ENCODE measurements around the gene HSD3B1. TPM values are rescaled to one million over a fixed set of nuclear protein-coding genes. Genes with fewer than 3 reads are reported as not detected.

The HSD3B1 gene
- total and polyA plus RNA-seq, 2 experiments from 2014 or later, result 44.8 to 62.4 TPM

DNA sequence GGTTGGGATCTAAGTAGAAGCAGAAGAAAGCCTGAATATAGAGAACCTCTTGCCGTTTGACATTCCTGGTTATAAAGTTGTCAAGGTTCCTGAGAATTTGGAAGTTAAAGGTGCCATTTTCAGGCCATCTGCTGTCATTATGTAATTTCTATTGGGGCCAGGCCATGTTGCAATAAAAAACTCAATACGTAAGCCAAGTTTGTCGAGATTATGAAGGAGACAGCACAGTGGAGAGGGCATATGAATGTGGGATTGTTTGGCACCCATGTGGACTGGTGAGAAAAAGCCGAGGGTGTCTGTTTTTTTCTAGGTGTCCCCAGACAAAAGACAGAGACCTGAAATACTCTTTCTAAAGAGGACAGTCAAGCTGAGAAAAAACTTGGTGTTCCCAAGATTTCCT, 18.8 kb upstream of the HSD3B1 start:
- no peaks in the 10 kb centered on the region for H3K36me3 ChIP-seq (replicated peaks; ENCODE audit: insufficient read depth, low read depth)
- no peaks in the 10 kb centered on the region for H3K9me3 ChIP-seq (ENCODE audit: low read depth)
- no peak overlapping the region for H3K27ac ChIP-seq
- H3K79me2 ChIP-seq, result no peaks in the 10 kb centered on the region
- no peaks in the 10 kb centered on the region for H3K27me3 ChIP-seq
- H3K4me2 ChIP-seq, result no peak overlapping the region
- H3K4me3 ChIP-seq, result no peak overlapping the region
- no peaks in the 10 kb centered on the region for H3K9me2 ChIP-seq (replicated peaks; ENCODE audit: insufficient read depth)
- no peaks in the 10 kb centered on the region for H4K20me1 ChIP-seq (ENCODE audit: insufficient read depth, poor library complexity, severe bottlenecking)
- no peak overlapping the region for H2AFZ ChIP-seq
- DNase-seq (ENCODE audit: low spot score), result no peak
- 82% methylated on average over 4 of the region's 4 CpGs for WGBS (ENCODE audit: low lambda C conversion rate, missing lambda C conversion rate)
- H3K4me1 ChIP-seq (ENCODE audit: insufficient read depth), result peaks cover 12% of the 10 kb centered on the region
- TF ChIP-seq, protein P1, sequence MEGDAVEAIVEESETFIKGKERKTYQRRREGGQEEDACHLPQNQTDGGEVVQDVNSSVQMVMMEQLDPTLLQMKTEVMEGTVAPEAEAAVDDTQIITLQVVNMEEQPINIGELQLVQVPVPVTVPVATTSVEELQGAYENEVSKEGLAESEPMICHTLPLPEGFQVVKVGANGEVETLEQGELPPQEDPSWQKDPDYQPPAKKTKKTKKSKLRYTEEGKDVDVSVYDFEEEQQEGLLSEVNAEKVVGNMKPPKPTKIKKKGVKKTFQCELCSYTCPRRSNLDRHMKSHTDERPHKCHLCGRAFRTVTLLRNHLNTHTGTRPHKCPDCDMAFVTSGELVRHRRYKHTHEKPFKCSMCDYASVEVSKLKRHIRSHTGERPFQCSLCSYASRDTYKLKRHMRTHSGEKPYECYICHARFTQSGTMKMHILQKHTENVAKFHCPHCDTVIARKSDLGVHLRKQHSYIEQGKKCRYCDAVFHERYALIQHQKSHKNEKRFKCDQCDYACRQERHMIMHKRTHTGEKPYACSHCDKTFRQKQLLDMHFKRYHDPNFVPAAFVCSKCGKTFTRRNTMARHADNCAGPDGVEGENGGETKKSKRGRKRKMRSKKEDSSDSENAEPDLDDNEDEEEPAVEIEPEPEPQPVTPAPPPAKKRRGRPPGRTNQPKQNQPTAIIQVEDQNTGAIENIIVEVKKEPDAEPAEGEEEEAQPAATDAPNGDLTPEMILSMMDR (IDR thresholded peaks at IDR 0.05; ENCODE audit: poor library complexity), result no peak
- no peak for TF ChIP-seq EZH2phosphoT487 (IDR thresholded peaks at IDR 0.05; ENCODE audit: low read depth, severe bottlenecking, unreplicated experiment)
- no peak for TF ChIP-seq EZH2 (IDR thresholded peaks at IDR 0.05; ENCODE audit: borderline replicate concordance)

DNA sequence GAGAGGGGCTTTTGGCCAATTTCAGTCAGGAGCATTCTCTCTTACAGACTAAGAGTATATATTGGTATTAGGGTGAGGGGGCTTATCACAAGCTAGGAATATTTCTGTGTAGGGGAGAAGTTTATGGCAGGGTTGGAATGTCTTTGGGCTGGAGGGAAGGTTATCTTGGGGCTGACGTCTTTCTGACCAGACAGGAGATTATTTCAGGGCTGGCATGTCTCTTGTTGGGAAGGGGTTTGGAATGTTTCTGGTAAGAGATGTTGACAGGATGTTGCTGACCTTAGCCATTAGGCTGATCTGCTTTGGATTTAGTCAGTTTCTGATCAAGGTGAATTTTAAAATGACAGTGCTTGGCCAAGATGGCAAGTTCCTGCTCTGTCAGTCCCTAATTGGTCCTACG, 17.8 kb upstream of the HSD3B1 start:
- 36% methylated on average over 2 of the region's 2 CpGs for WGBS (ENCODE audit: low lambda C conversion rate, missing lambda C conversion rate)
- H3K4me3 ChIP-seq, result no peak overlapping the region

DNA sequence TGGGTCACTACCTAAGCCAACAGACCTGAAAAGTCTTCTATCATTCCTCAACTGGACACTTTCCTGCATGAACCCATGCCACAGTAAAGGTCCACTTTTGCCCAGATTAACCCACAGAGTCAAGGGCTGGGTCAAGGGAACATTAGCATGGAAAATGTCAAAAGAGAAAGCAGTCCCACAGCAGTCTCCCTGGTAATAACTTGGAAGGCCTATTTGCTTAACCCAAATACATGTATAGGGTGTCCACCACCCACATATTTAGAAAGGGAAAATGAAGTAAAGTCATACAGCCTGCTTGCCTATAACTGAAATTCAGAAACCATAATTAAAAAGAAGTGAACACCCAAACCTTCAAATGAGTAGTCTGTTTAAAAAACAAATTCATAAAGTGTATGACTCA, 16.1 kb upstream of the HSD3B1 start:
- H3K27me3 ChIP-seq, result no peaks in the 10 kb centered on the region
- H3K4me3 ChIP-seq, result no peak overlapping the region
- no peaks in the 10 kb centered on the region for H3K79me2 ChIP-seq
- H3K4me1 ChIP-seq (ENCODE audit: insufficient read depth), result no peaks in the 10 kb centered on the region
- TF ChIP-seq, protein P1 (IDR thresholded peaks at IDR 0.05; ENCODE audit: poor library complexity), result no peak
- no peak for TF ChIP-seq EZH2phosphoT487 (IDR thresholded peaks at IDR 0.05; ENCODE audit: low read depth, severe bottlenecking, unreplicated experiment)
- TF ChIP-seq EZH2 (IDR thresholded peaks at IDR 0.05; ENCODE audit: borderline replicate concordance), result no peak
- H3K4me2 ChIP-seq, result no peak overlapping the region
- no peaks in the 10 kb centered on the region for H3K9me2 ChIP-seq (replicated peaks; ENCODE audit: insufficient read depth)
- H3K36me3 ChIP-seq (replicated peaks; ENCODE audit: insufficient read depth, low read depth), result no peaks in the 10 kb centered on the region
- H2AFZ ChIP-seq, result no peak overlapping the region
- H3K9me3 ChIP-seq (ENCODE audit: low read depth), result no peaks in the 10 kb centered on the region
- DNase-seq (ENCODE audit: low spot score), result no peak
- no peaks in the 10 kb centered on the region for H4K20me1 ChIP-seq (ENCODE audit: insufficient read depth, poor library complexity, severe bottlenecking)
- H3K27ac ChIP-seq, result no peak overlapping the region

More for the DNA sequence above, 17.8 kb upstream of the HSD3B1 start:
- H3K4me2 ChIP-seq, result no peak overlapping the region
- DNase-seq (ENCODE audit: low spot score), result no peak
- no peaks in the 10 kb centered on the region for H3K79me2 ChIP-seq
- no peaks in the 10 kb centered on the region for H3K27me3 ChIP-seq
- no peaks in the 10 kb centered on the region for H3K9me3 ChIP-seq (ENCODE audit: low read depth)
- no peak overlapping the region for H3K27ac ChIP-seq
- no peaks in the 10 kb centered on the region for H4K20me1 ChIP-seq (ENCODE audit: insufficient read depth, poor library complexity, severe bottlenecking)
- peaks cover 2% of the 10 kb centered on the region for H3K4me1 ChIP-seq (ENCODE audit: insufficient read depth)
- no peak overlapping the region for H2AFZ ChIP-seq
- TF ChIP-seq EZH2phosphoT487 (IDR thresholded peaks at IDR 0.05; ENCODE audit: low read depth, severe bottlenecking, unreplicated experiment), result no peak
- TF ChIP-seq EZH2 (IDR thresholded peaks at IDR 0.05; ENCODE audit: borderline replicate concordance), result no peak
- TF ChIP-seq, protein P1 (IDR thresholded peaks at IDR 0.05; ENCODE audit: poor library complexity), result no peak
- H3K36me3 ChIP-seq (replicated peaks; ENCODE audit: insufficient read depth, low read depth), result no peaks in the 10 kb centered on the region
- H3K9me2 ChIP-seq (replicated peaks; ENCODE audit: insufficient read depth), result no peaks in the 10 kb centered on the region

DNA sequence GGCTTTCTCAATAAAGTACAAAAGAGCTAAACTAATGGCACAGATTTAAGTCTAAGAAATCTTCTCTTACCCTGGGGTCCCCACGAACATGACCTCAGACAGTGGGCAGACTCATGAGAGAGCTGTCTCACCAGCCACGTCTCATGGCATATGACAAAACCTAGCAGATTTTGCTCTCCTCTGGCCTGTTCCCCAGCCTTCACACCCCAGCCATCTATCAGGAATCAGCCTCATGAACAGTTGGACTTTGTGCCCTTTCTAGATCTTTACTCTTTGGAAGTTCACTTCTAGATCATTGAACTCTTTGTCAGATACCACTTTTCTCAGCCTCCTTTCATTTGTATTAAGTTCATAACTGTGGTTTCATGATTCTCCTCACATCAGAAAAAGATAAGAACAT, 14.2 kb upstream of the HSD3B1 start:
- H3K79me2 ChIP-seq, result no peaks in the 10 kb centered on the region
- H3K9me3 ChIP-seq (ENCODE audit: low read depth), result no peaks in the 10 kb centered on the region
- H3K4me3 ChIP-seq, result no peak overlapping the region
- H2AFZ ChIP-seq, result no peak overlapping the region
- 66% methylated on average over 2 of the region's 2 CpGs for WGBS (ENCODE audit: low lambda C conversion rate, missing lambda C conversion rate)
- no peaks in the 10 kb centered on the region for H3K36me3 ChIP-seq (replicated peaks; ENCODE audit: insufficient read depth, low read depth)
- H3K9me2 ChIP-seq (replicated peaks; ENCODE audit: insufficient read depth), result no peaks in the 10 kb centered on the region
- no peaks in the 10 kb centered on the region for H3K4me1 ChIP-seq (ENCODE audit: insufficient read depth)
- H3K27ac ChIP-seq, result no peak overlapping the region
- TF ChIP-seq EZH2phosphoT487 (IDR thresholded peaks at IDR 0.05; ENCODE audit: low read depth, severe bottlenecking, unreplicated experiment) (no peak), EZH2 (IDR thresholded peaks at IDR 0.05; ENCODE audit: borderline replicate concordance) (no peak)
- TF ChIP-seq, protein P1 (IDR thresholded peaks at IDR 0.05; ENCODE audit: poor library complexity), result no peak
- no peaks in the 10 kb centered on the region for H4K20me1 ChIP-seq (ENCODE audit: insufficient read depth, poor library complexity, severe bottlenecking)
- no peak overlapping the region for H3K4me2 ChIP-seq
- no peaks in the 10 kb centered on the region for H3K27me3 ChIP-seq
- no peak for DNase-seq (ENCODE audit: low spot score)

All from hepatocyte (in vitro differentiated cells).